Left lung (tissue), 10 donors: ENCODE measurements around the gene FBXW8. TPM values are rescaled to one million over a fixed set of nuclear protein-coding genes. Genes with fewer than 3 reads are reported as not detected.

Experiments used
- ATAC-seq: fragments of 200-7000 bp; cut with Tn5 transposase; one replicate; pipeline ENCODE4 v1.9.1; 2020; ENCODE audit warnings: moderate library complexity
- DNase-seq, 4 donors: peaks; one replicate each; pipeline ENCODE4 v3.0.0-alpha.2; 2013 to 2020
- H3K27ac ChIP-seq, 2 donors: fragments of 200-600 bp; sonication (generic) in 1 of 2; one replicate each; pipeline versions ENCODE4 v1.5.0 to v1.8.0; 2020 to 2021
- H3K27me3 ChIP-seq, 2 donors: fragments of 200-600 bp; sonication (generic) in 1 of 2; one replicate each; pipeline versions ENCODE4 v1.5.0 to v1.8.0; 2020 to 2021
- H3K36me3 ChIP-seq, 2 donors: fragments of 200-600 bp; sonication (generic) in 1 of 2; one replicate each; pipeline versions ENCODE4 v1.5.0 to v1.8.0; 2020 to 2021
- H3K4me1 ChIP-seq, 2 donors: fragments of 200-600 bp; one replicate each; pipeline ENCODE4 v1.8.0; 2021
- H3K4me3 ChIP-seq, 2 donors: fragments of 200-600 bp; sonication (generic) in 1 of 2; one replicate each; pipeline versions ENCODE4 v1.5.0 to v1.8.0; 2020 to 2021; ENCODE audit warnings: mild to moderate bottlenecking in 1 of 2
- H3K9me3 ChIP-seq, 2 donors: fragments of 200-600 bp; sonication (generic) in 1 of 2; one replicate each; pipeline versions ENCODE4 v1.5.0 to v1.8.0; 2020 to 2021
- intact Hi-C, 2 donors: fragments of 100-400 bp; cut with DNase I; formaldehyde crosslinking; loops; one replicate each; pipeline versions ENCODE4 v1.11.2 to v1.14.2; 2022
- polyA plus RNA-seq, 6 donors: library from polyadenylated mRNA; unstranded; fragments of 120-200 nt; gene quantifications; one replicate each; pipeline ENCODE4 v1.2.1, GENCODE V29; 2013; ENCODE audit not compliant: insufficient read length in 6 of 6
- total RNA-seq, 2 donors: library from RNA; stranded (reverse); fragmentation: NEBNext Ultra II Directional; extraction: Animal tissue kit (Norgen Biotek cat#: 25700); gene quantifications; one replicate each; pipeline ENCODE4 v1.2.1, GENCODE V29; 2021
- TF ChIP-seq, protein P1 (sequence below), 2 donors: fragments of 200-600 bp; sonication (generic) in 1 of 2; IDR thresholded peaks; one replicate each; pipeline versions ENCODE4 v1.5.0 to v1.8.0; 2021; ENCODE audit warnings: antibody characterized with exemption in 2 of 2
- donor health status: DM: no; HTN: yes; CAD: no.
- donor health status: DM: no; HTN: no; CAD: no.

Gene FBXW8
- total and polyA plus RNA-seq, 8 donors = 16.0 to 28.4 (median 24.6) TPM

GRCh38 chr12:116864371-116865160 is 46.2 kb upstream of the FBXW8 start:
- no peaks in the 10 kb centered on the region for H3K9me3 ChIP-seq
- no peaks in the 10 kb centered on the region for H3K36me3 ChIP-seq
- no peak for ATAC-seq
- H3K27ac ChIP-seq = no peak overlapping the region
- TF ChIP-seq, protein P1, sequence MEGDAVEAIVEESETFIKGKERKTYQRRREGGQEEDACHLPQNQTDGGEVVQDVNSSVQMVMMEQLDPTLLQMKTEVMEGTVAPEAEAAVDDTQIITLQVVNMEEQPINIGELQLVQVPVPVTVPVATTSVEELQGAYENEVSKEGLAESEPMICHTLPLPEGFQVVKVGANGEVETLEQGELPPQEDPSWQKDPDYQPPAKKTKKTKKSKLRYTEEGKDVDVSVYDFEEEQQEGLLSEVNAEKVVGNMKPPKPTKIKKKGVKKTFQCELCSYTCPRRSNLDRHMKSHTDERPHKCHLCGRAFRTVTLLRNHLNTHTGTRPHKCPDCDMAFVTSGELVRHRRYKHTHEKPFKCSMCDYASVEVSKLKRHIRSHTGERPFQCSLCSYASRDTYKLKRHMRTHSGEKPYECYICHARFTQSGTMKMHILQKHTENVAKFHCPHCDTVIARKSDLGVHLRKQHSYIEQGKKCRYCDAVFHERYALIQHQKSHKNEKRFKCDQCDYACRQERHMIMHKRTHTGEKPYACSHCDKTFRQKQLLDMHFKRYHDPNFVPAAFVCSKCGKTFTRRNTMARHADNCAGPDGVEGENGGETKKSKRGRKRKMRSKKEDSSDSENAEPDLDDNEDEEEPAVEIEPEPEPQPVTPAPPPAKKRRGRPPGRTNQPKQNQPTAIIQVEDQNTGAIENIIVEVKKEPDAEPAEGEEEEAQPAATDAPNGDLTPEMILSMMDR (IDR thresholded peaks at IDR 0.05) = no peak
- DNase-seq = no peak
- H3K4me3 ChIP-seq = no peak overlapping the region
- intact Hi-C loops = no loop called here
- no peaks in the 10 kb centered on the region for H3K4me1 ChIP-seq
- H3K27me3 ChIP-seq = peaks cover 0 to 58% of the 10 kb centered on the region in 2 donors

- Histone ChIP-seq H3K4me1 (no peaks in the 10 kb centered on the region), H3K4me3 (no peak overlapping the region), H3K27ac (no peak overlapping the region), H3K9me3 (no peaks in the 10 kb centered on the region), H3K27me3 (peaks cover 0 to 49% of the 10 kb centered on the region in 2 donors), H3K36me3 (no peaks in the 10 kb centered on the region)
- intact Hi-C loops = no loop called here
- TF ChIP-seq, protein P1 (IDR thresholded peaks at IDR 0.05) = no peak
- no peak for ATAC-seq
- DNase-seq = no peak
Observed at GRCh38 chr12:116867523-116867922, 43.2 kb upstream of the FBXW8 start.

DNA sequence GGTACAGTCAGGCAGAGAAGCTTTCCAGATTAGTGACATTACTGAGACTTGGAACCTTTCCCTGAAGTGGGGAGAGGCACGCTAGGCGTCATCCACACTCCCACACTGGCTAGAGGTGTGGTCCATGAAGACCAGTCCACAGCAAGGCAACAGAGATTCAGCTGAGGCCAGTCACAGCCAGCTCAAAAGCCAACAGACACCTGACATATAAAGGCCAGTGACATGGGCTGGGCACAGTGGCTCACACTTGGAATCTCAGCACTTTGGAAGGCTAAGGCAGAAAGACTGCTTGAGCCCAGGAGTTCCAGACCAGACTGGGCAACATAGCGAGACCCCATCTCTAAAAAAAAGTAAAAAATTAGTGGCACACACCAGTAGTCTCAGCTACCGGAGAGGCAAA is 40.4 kb upstream of the FBXW8 start:
- Histone ChIP-seq H3K4me3 (no peak overlapping the region), H3K36me3 (no peaks in the 10 kb centered on the region), H3K27me3 (peaks cover 0 to 53% of the 10 kb centered on the region in 2 donors), H3K9me3 (peaks cover 0 to 5% of the 10 kb centered on the region in 2 donors), H3K4me1 (no peaks in the 10 kb centered on the region), H3K27ac (no peak overlapping the region)
- intact Hi-C loops = no loop called here
- no peak for ATAC-seq
- no peak for DNase-seq
- TF ChIP-seq, protein P1 (IDR thresholded peaks at IDR 0.05) = no peak

DNA sequence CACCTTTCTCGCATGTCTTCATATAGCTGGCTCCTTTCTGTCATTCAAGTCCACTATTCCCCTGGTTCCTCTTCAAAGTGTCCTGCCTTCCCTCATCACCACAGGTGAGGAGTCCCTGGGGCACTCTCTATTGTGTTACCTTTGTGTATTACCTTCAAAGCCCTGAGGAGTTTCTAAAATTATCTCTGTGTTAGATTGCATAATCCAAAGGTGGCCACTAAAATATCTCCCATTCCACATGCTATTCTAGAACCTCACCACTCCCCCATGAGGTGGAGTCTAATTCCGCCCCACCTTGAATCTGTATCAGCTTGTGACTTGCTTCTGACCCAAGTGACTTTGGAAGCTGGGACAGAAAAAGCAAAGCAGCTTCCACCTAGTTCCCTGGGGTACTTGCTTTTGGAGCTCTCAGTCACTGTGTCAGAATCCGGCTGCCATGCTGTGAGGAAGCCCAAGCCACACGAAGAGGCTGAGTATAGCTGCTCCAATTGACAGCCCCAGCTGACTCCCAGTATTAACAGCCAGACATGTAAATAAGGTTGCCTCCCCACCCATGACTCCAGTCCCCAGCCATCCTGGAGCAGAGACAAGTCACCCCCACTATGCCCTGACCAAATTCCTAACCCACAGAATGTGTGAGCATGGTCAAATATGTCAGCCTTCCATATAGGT is 36.3 kb upstream of the FBXW8 start:
- intact Hi-C loops = no loop called here
- H3K27me3 ChIP-seq = peaks cover 36 to 88% of the 10 kb centered on the region in 2 donors
- peaks cover 0 to 5% of the 10 kb centered on the region in 2 donors for H3K9me3 ChIP-seq
- no peak for DNase-seq
- peaks cover 12 to 13% of the 10 kb centered on the region in 2 donors for H3K4me1 ChIP-seq
- TF ChIP-seq, protein P1 (IDR thresholded peaks at IDR 0.05) = no peak
- no peak overlapping the region for H3K4me3 ChIP-seq
- ATAC-seq = no peak
- H3K36me3 ChIP-seq = no peaks in the 10 kb centered on the region
- no peak overlapping the region for H3K27ac ChIP-seq

GRCh38 chr12:116876151-116876869 is 34.4 kb upstream of the FBXW8 start:
- intact Hi-C loops = no loop called here
- DNase-seq (no peak), ATAC-seq (no peak)
- TF ChIP-seq, protein P1 (IDR thresholded peaks at IDR 0.05) = no peak
- H3K36me3 ChIP-seq = no peaks in the 10 kb centered on the region
- peaks cover 54 to 92% of the 10 kb centered on the region in 2 donors for H3K27me3 ChIP-seq
- H3K4me1 ChIP-seq = peaks cover 13 to 31% of the 10 kb centered on the region in 2 donors
- peaks cover 0 to 5% of the 10 kb centered on the region in 2 donors for H3K9me3 ChIP-seq
- no peak overlapping the region for H3K4me3 ChIP-seq
- no peak overlapping the region for H3K27ac ChIP-seq
